Measurements from ENCODE around the gene DUSP22. TPM values are rescaled to one million over a fixed set of nuclear protein-coding genes. Genes with fewer than 3 reads are reported as not detected.

The DUSP22 gene
- total RNA-seq, 1 experiment from 2014 or later = 25.0 TPM

DNA sequence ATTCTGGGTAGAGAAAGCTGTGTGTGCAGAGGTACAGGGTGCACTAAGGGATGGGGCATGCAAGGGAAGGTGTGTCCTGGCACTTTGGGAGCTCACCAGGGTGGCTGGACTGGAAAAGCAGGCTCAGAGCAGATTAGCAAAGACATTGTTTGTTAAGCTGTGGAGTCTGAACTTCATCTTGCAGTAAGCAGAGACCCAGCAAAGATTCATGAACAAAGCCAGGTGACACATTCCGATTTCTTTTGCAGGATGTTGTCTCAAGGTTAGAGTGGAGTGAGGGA is 28.8 kb downstream of the DUSP22 start:
- peaks cover 74% of the 10 kb centered on the region for H3K9me3 ChIP-seq (ENCODE audit: control insufficient read depth, low read depth, low read length)
- no peak overlapping the region for H3K27ac ChIP-seq (ENCODE audit: insufficient read length, low read depth, low read length)
- no peak overlapping the region for H3K56ac ChIP-seq (ENCODE audit: insufficient read length, low read depth, low read length)
- H3K4me3 Mint-ChIP-seq = no peak overlapping the region
- no peaks in the 10 kb centered on the region for H4K20me1 ChIP-seq (ENCODE audit: control insufficient read depth, insufficient read depth, insufficient read length)
- no peak overlapping the region for H3K9ac ChIP-seq (ENCODE audit: extremely low read depth, insufficient read length, low read length)
- H3K79me1 ChIP-seq (ENCODE audit: insufficient read depth, low read depth, low read length, poor library complexity, severe bottlenecking) = no peaks in the 10 kb centered on the region
- no peak overlapping the region for H3K4me2 ChIP-seq (ENCODE audit: insufficient read depth, insufficient read length, low read length)
- H3K9me3 Mint-ChIP-seq = peaks cover 31 to 40% of the 10 kb centered on the region in 2 experiments
- no peak overlapping the region for H2AFZ ChIP-seq (ENCODE audit: low read length)
- H4K5ac ChIP-seq (ENCODE audit: insufficient read length, low read depth, low read length) = no peak overlapping the region
- WGBS (ENCODE audit: extremely low coverage, insufficient read length, low lambda C conversion rate) = no CpG with 5 or more reads among the region's 1 CpG
- no peaks in the 10 kb centered on the region for H3K4me1 ChIP-seq (ENCODE audit: insufficient read depth, low read length)
- no peaks in the 10 kb centered on the region for H3K27me3 Mint-ChIP-seq (ENCODE audit: low read depth)
- H2BK12ac ChIP-seq (ENCODE audit: insufficient read length, low read depth, low read length) = no peak overlapping the region
- H4K91ac ChIP-seq (ENCODE audit: insufficient read length, low read depth, low read length) = no peak overlapping the region
- no peak overlapping the region for H3K18ac ChIP-seq (ENCODE audit: insufficient read length, low read depth, low read length)
- peaks cover 2 to 16% (median 6%) of the 10 kb centered on the region in 3 experiments; a peak in 6 of 7 replicates for H3K36me3 Mint-ChIP-seq (ENCODE audit: insufficient read depth in 1 of 3, low read depth in 3 of 3)
- no peak overlapping the region for H3K27ac Mint-ChIP-seq
- no peak overlapping the region for H2AK5ac ChIP-seq (ENCODE audit: insufficient read length, low read length)
- no peak overlapping the region for H2BK5ac ChIP-seq (ENCODE audit: insufficient read length, low read length)
- no peaks in the 10 kb centered on the region for H3K23me2 ChIP-seq (ENCODE audit: insufficient read length, low read depth, low read length, poor library complexity, severe bottlenecking)
- TF ChIP-seq, protein P1, sequence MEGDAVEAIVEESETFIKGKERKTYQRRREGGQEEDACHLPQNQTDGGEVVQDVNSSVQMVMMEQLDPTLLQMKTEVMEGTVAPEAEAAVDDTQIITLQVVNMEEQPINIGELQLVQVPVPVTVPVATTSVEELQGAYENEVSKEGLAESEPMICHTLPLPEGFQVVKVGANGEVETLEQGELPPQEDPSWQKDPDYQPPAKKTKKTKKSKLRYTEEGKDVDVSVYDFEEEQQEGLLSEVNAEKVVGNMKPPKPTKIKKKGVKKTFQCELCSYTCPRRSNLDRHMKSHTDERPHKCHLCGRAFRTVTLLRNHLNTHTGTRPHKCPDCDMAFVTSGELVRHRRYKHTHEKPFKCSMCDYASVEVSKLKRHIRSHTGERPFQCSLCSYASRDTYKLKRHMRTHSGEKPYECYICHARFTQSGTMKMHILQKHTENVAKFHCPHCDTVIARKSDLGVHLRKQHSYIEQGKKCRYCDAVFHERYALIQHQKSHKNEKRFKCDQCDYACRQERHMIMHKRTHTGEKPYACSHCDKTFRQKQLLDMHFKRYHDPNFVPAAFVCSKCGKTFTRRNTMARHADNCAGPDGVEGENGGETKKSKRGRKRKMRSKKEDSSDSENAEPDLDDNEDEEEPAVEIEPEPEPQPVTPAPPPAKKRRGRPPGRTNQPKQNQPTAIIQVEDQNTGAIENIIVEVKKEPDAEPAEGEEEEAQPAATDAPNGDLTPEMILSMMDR (conservative IDR thresholded peaks at IDR 0.05) = no peak
- H3K23ac ChIP-seq (ENCODE audit: insufficient read length, low read depth, low read length) = no peak overlapping the region
- H3K4me1 Mint-ChIP-seq = peaks cover 3 to 6% of the 10 kb centered on the region in 2 experiments
- H2BK120ac ChIP-seq (ENCODE audit: low read depth, low read length, poor library complexity, severe bottlenecking) = no peak overlapping the region
- no peak overlapping the region for H3K14ac ChIP-seq (ENCODE audit: insufficient read depth, low read length)
- H2BK15ac ChIP-seq (ENCODE audit: low read depth, low read length) = no peak overlapping the region
- no peaks in the 10 kb centered on the region for H3K27me3 ChIP-seq (ENCODE audit: insufficient read depth, low read length)
- no peaks in the 10 kb centered on the region for H3K79me2 ChIP-seq (ENCODE audit: insufficient read depth, low read length)
- no peak for DNase-seq
- no peak overlapping the region for H3K4ac ChIP-seq (ENCODE audit: low read depth, low read length)
- no peak overlapping the region for H3T11ph ChIP-seq (ENCODE audit: low read length)
- H4K8ac ChIP-seq (replicated peaks; ENCODE audit: insufficient read length, low read depth, low read length) = no peak overlapping the region
- H2BK20ac ChIP-seq (ENCODE audit: low read depth, low read length, poor library complexity, severe bottlenecking) = no peak overlapping the region

All from H9 (cell line).